Peyer's patch (tissue), 4 donors: Measurements from ENCODE around the gene NECAB3.

Source experiments
- POLR2A ChIP-seq, 2 donors: fragments of 450-650 bp; IDR thresholded peaks; one replicate each; pipeline ENCODE4 v1.5.1; 2017; ENCODE audit warnings: antibody characterized with exemption in 2 of 2, mild to moderate bottlenecking in 2 of 2, moderate library complexity in 2 of 2
- TF ChIP-seq, protein P1 (sequence below), 6 experiments: fragments of 450-650 bp in 4 of 6; fragments of 200-600 bp in 2 of 6; sonication (generic) in 1 of 6; IDR thresholded peaks; one replicate each; pipeline ENCODE4 v1.5.1; 2017 to 2019; ENCODE audit warnings: antibody characterized with exemption in 6 of 6, mild to moderate bottlenecking in 3 of 6, moderate library complexity in 1 of 6

DNA sequence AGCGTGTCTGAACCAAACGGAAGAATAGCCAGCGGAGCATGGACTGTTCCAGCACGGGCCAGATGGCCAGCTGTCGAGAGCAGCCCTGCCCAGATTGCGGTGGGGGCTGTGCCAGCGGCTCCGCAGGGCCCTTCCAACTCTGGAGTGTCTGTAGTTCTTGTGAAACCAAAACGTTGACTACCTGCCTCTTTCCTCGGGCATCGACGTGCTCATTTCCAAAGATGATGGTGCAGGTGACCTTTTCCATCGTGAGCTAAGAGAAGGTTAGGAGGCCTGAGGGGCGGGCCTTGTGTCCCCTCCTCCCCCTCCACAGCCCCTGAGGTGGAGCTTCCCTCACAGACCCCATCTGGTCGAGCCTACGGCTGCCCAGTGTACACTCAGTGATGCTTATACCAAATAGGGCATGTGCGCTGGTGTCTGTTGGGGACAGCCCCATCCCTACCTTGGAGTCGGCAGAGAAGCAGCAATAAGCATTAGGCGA, 25.0 kb downstream of the NECAB3 start:
- TF ChIP-seq, protein P1, sequence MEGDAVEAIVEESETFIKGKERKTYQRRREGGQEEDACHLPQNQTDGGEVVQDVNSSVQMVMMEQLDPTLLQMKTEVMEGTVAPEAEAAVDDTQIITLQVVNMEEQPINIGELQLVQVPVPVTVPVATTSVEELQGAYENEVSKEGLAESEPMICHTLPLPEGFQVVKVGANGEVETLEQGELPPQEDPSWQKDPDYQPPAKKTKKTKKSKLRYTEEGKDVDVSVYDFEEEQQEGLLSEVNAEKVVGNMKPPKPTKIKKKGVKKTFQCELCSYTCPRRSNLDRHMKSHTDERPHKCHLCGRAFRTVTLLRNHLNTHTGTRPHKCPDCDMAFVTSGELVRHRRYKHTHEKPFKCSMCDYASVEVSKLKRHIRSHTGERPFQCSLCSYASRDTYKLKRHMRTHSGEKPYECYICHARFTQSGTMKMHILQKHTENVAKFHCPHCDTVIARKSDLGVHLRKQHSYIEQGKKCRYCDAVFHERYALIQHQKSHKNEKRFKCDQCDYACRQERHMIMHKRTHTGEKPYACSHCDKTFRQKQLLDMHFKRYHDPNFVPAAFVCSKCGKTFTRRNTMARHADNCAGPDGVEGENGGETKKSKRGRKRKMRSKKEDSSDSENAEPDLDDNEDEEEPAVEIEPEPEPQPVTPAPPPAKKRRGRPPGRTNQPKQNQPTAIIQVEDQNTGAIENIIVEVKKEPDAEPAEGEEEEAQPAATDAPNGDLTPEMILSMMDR (IDR thresholded peaks at IDR 0.05): no peak
- TF ChIP-seq POLR2A (IDR thresholded peaks at IDR 0.05): no peak
